Measurements from ENCODE around the gene PARD3.
"Not testable (repeated sequence)": the region's sequence is repeated elsewhere in the genome, so short reads cannot be mapped to it uniquely, and the experiment has no call there.

The PARD3 gene

DNA sequence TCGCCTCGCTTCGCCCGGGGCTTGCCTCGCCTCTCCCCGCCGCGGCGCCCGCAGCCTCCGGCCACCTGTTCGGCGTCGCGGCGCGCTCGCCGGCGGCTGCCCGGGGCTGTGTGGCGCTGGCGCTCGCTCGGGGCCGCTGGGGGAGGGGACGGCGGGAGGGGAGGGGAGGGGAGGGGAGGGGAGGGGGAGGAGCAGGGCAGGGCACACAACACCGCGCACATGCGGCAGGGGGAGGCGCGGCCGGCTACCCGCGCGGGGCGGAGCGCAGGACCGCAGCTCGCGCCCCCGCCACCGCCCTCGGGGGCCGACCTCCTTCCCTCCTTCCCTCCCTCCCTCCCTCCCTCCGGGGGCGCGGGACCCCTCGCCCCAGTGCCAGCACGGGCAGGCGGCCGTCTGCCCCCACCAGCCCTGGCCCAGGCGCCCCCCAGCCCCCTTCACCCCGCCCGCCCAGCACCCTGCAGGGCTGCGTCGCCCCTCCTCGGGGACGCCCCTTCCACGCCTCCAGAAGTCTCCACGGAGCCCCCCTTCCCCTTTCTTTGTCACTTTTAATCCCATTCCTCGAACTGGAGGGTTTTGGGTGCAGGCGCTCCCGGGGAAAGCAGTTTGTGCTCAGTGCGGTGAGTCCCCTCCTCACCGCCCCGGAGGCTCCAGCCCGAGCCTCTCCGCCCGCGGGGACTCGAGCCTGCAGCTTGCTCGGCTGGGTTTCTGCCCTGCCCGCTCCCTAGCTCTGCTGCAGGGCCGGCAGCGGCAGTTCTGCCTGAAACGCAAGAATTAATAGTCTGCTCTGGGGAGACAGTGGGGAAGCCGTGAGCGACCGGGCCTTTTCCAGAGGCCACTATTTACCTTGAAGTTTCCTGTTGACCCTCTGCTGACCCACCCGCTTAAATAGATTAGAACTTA, at the start of gene PARD3:
Gene PARD3, minus strand, starts transcription at position 112 of the 900 bp plus-strand sequence. CDS start 301 bp downstream, outside the sequence.
- no peak for DNase-seq (ENCODE audit: low spot score)

- DNase-seq (ENCODE audit: low spot score): no peak
These were observed 49.3 kb upstream of the PARD3 start for GRCh38 chr10:34864149-34865067.

- no peak for DNase-seq (ENCODE audit: low spot score)
These were observed 47.8 kb upstream of the PARD3 start for GRCh38 chr10:34862892-34863291.

DNA sequence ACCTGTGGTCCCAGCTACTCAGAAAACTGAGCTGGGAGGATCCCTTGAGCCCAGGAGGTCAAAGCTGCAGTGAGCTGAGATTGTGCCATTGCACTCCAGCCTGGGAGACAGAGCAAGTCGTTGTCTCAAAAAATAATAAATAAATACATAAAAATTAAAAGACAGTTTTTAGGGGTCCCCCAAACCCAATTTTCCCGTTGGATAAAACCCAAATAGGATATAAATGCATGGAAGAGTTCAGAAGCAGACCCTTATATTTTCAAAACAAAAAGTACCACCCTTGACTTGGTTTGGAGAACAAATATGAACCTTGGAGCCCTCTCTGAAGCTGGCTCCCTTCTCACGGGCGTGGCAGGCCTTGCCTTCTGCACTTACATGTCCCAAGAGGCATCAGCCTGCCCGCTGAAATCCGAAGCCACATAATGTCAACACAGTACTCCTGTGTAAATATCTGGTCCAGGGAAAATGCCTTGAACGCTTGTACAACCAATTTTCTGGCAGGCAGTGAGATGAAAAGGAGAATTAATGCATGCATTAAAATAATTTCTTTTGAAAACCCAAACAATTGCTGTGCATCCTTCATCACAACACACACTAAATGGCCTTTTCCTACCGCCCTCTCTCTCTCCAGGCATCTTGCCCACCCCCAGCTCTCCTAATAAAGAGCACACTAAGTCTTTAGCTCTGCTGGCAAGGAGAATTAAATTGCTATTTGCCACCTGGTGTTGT, 46.4 kb upstream of the PARD3 start:
- DNase-seq (ENCODE audit: low spot score): no peak

DNA sequence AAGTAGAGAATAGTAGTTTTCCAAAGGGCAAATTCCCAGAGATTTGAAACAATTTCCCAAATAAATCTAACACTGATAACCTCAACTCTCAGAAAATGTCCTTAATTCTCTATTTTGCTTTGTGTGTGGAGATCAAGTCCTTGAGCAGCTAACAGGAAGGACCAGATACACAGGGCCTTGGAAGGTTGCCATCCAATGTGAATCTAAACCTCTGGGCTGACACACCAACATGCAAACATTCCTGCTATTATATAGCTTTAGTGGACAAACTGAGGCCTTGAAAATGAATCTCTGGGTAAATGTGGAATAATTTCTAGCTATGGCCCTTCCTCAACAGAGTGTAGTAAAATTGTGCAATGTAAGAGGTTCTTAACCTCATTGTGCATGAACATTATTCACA, 44.1 kb upstream of the PARD3 start:
- DNase-seq (ENCODE audit: low spot score): no peak

DNA sequence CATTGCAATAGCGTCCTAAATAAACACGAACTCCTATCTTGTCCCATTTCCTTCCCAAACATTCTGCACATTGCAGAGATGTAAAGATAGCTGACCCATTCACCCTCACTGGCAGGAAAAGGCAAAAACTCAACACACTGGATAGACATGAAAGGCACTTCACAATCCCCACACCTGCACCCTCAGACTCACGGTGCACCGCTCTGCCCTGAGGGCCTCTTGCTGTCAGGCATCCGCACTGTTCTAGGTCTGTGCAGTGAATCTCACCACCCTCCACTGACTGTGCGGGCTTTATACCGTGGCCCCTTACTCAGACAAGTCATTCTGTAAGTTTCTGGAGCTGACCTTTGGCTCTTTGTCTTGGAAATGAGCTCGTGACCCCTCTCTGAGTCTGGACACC, 42.9 kb upstream of the PARD3 start:
- no peak for DNase-seq (ENCODE audit: low spot score)

DNA sequence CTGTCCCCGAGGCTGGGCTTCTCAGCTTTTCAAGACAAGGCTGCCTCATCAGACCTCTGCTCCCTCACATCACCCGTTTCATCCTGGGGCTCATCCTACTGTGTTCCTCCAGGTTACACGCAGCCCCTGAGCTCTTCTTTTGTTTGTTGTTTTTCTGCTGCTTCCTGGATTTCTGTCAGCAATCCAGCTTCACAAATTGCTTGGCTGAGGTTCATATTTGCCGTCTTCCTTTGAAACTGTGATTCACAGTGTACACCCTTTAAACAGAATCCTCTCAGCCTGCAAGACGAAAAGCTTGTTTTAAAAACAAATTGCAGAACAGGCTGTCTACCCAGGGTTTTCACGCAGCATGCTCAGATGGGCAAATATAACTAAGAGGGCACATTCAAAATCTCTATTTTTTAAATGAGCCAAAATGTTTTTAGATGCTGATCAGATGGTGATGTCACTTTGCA, 39.1 kb upstream of the PARD3 start:
- DNase-seq (ENCODE audit: low spot score): no peak

- DNase-seq (ENCODE audit: low spot score): no peak
These were observed 38.3 kb upstream of the PARD3 start for GRCh38 chr10:34853357-34853756.

- no peak for DNase-seq (ENCODE audit: low spot score)
These were observed 35.5 kb upstream of the PARD3 start for GRCh38 chr10:34850558-34850957.

GRCh38 chr10:34850036-34850435, 34.9 kb upstream of the PARD3 start:
- DNase-seq (ENCODE audit: low spot score): no peak

DNA sequence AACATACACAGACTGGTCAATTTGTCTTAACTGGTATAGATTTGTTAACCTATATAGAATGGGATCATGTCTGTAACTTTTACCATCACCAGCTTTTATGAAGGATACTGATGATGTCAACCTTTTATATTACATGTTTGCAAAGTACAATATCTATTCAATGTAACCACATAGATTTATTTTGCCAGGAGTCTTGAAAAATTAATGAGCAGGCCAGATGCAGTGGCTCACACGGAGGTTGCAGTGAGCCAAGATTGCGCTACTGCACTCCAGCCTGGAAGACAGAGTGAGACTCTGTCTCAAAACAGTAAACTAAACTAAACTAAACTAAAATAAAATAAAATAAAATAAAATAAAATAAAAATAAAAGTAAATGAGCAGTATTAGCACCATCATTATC, 30.0 kb upstream of the PARD3 start:
- no peak for DNase-seq (ENCODE audit: low spot score)

DNA sequence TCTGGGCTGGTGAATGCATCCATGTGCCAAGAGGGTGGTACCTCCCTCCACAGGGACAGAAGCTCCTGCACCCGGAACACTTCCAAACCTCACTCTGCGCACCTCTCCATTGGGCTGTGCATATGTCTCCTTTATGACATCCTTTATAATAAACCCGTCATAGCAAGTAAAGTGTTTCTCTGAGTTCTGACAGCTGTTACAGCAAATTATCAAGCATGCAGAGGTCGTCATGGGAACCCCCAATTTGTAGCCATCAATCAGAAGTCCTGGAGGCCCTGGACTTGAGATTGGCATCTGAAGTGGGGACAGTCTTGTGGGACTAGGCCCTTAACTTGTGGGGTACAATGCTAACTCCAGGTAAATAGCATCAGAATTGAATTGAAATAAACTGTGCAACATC, 29.4 kb upstream of the PARD3 start:
- no peak for DNase-seq (ENCODE audit: low spot score)

GRCh38 chr10:34843470-34843869, 28.4 kb upstream of the PARD3 start:
- not testable (repeated sequence) for DNase-seq (ENCODE audit: low spot score)

DNA sequence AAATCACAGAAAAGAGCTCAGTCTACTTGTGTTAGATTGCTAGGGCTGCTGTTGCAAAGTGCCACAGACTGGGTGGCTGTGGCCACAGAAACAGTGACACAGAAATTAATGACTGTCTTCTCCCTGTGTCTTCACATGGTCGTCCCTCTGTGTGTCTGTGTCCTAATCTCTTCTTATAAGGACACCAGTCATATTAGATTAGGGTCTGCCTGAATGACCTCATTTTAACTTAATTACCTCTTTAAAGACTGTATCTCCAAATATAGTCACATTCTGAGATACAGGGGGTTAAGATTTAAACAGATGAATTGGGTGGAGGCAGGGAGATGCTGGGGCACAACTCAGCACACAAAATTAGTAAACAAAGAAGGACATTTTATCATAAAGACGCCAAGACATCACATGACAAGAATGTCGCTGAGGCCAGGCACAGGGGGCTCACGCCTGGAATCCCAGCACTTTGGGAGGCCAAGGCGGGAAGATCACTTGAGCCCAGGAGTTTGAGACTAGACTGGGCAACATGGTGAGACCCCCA, 23.3 kb upstream of the PARD3 start:
- no peak for DNase-seq (ENCODE audit: low spot score)

GRCh38 chr10:34835908-34836508, 20.9 kb upstream of the PARD3 start:
- no peak for DNase-seq (ENCODE audit: low spot score)

DNA sequence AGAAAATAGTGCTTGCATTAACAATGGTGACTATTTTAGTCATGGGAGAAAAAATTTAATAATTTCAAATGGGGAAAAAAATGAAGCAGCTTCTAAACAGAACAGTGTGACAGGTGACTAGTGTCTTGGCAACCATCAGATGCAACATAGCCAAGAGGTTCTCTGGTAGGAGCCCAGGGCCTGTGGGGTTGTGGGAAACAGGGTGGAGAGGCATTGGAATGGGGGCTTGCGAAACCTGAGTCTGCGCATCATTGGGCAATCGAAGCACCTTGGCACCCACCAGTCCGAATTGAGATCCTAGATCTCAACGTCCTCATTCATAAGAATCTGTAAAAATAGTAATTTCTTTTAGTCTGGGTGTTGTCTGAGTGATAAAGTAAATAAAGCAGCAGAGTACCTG, 19.2 kb upstream of the PARD3 start:
- DNase-seq (ENCODE audit: low spot score): no peak

- DNase-seq (ENCODE audit: low spot score): no peak
These were observed 15.2 kb upstream of the PARD3 start for GRCh38 chr10:34830217-34830822.

DNA sequence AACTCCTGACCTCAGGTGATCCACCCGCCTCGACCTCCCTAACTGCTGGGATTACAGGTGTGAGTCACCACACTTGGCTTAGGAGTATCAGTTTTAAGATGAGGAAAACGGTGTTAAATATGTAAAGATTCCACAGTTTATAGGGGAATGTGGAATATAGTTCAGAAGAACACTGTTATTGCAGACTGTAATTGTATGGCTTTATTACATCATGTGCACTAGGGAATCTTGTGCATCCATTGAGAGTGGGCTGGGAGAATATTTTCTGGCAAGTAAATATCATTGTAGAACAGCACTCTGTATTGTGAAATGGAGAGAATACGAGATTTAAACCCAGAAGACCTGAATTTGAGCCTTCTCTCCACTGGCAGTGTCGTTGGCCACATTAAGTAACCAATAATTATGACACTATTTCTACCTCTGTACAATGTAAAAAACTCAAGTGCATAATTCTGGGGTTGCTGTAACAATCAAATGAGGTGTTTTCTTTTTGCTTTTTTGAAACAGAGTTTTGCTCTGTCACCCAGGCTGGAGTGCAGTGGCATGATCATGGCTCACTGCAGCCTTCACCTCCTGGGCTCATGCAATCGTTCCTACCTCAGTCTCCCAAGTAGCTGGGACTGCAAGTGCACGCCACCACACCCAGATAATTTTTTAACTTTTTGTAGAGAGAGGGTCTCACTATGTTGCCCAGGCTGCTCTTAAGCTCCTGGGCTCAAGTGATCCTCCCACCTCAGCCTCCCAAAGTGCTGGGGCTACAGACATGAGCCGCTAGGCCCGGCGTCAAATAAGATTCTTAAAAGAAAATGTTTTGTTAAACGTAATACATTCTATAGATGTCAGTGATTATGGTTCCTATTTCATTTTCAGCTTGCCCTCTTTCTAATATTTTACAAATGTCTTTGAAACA, 12.0 kb upstream of the PARD3 start:
- no peak for DNase-seq (ENCODE audit: low spot score)

GRCh38 chr10:34826221-34826620, 11.1 kb upstream of the PARD3 start:
- no peak for DNase-seq (ENCODE audit: low spot score)

- DNase-seq (ENCODE audit: low spot score): no peak
These were observed 10.3 kb upstream of the PARD3 start for GRCh38 chr10:34825414-34825813.
